Urothelium cell line (cell line): ENCODE results near the gene TRMT6.

Experiments
- DNase-seq: peaks from one replicate; pipeline ENCODE4 v3.0.0; 2011; ENCODE audit warnings: low spot score, mixed read lengths
- FAIRE-seq: peaks from 2 replicates; lab custom pipeline; 2011; peaks lifted over from hg19 to GRCh38; lab: Jason Lieb, UNC

Gene TRMT6

DNA sequence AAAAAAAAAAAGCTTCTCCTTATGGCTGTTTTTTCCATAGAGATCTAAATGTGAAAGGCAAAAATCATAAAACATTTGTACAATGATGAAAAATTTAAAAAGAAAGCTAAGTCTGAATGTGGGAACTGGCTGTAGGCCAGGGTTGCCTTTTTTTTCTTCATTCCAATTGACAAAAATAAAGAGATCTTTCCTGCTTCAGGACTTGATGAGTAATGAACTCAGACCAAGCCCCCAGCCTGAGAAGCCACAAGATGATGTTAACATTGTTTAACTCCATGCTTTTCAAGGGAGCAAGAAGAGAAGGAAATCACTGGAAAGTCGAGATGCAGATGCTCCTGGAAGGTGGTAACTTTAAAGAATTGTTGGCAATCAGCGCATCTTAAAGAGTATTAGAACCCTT lies 41.4 kb downstream of the TRMT6 start:
- no peak for DNase-seq
- FAIRE-seq: no peak

DNA sequence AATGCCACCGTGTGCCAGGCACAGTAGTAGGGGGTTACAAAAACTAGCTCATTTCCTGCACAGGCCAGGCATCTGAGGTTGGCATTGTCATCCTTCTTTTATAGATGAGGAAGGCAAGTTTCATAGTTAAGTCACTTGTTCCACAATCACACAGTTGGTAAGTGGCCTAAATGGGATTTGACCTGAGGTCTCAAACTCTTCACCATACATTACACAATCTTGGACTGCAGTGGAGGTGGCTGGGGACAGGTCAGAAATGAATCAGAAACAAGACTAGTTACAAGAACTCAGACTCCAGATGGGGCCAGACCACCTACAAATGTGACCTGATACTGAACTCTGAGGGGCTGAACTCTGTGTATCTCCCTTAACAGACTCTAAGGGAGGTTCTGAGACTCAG lies 49.4 kb downstream of the TRMT6 start:
- no peak for FAIRE-seq
- DNase-seq: no peak

DNA sequence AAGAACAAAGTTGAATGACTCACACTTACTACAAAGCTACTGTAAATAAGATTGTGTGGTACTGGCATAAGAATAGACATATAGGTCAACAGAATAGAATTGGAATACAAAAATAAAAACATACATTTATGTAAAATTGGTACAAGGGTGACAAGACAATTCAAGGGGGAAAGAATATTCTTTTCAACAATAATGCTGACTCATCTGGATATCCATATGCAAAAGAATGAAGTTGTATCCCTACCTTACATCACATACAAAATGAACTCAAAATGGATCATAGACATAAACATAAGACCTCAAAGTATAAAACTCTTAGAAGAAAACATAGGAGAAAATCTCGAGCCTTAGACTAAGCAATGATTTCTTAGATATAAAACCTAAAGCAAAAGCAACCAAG lies 50.9 kb downstream of the TRMT6 start:
- no peak for FAIRE-seq
- DNase-seq: no peak

DNA sequence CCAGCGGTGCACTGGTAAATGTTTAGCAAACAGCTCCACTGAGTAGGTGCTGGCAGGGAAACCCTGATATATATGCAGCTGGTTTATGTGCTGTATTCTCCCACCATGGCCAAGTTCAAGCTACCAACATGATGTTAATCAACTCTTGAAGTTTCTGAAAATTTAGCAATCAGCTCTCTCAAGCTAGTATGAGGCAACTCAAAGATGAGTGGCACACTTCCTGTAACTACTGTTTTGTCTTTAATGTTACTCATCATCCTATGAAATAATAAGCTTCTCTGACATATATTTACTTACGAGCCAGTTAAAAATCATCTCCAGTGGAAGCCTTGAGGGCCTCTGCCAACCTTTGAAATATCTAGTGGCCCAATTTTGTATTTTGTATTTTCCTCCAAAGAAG lies 54.7 kb downstream of the TRMT6 start:
- no peak for DNase-seq
- FAIRE-seq: no peak

DNA sequence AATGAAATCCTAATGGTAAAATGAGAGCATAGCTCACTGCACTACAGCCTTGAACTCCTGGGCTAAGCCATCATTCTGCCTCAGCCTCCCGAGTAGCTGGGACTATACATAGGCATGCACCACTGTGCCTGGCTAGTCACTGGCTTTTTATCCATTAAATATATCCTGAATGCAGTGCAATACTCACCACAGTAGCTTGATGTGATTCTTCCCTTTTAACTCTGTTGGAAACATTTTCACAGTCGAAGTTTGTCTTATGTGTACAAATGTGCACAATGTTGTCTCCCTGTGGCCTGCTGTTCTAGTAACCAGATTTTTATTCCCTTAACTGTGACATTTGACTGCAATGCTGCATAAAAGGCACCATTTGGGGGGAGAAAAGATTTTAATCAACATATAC lies 56.7 kb downstream of the TRMT6 start:
- DNase-seq (no peak), FAIRE-seq (no peak)

DNA sequence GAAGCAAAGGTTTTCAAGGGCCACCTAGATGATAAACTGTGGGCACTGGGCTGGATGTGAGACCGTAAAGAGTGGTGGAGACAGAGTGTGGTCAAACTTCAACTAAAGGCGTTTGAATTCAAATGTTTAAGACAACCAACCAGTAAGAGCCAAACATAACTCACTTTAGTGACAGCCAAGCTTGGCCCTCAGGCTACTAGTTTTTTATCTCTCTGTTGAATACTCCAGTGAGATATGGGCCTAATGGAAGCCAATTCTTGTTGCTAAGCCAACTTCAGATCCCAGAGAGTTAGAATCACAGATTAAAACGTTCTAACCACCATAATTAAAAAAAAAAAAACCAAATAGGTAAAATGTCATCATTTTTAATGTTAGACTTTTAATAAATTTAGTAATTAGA lies 57.3 kb downstream of the TRMT6 start:
- DNase-seq (no peak), FAIRE-seq (no peak)

DNA sequence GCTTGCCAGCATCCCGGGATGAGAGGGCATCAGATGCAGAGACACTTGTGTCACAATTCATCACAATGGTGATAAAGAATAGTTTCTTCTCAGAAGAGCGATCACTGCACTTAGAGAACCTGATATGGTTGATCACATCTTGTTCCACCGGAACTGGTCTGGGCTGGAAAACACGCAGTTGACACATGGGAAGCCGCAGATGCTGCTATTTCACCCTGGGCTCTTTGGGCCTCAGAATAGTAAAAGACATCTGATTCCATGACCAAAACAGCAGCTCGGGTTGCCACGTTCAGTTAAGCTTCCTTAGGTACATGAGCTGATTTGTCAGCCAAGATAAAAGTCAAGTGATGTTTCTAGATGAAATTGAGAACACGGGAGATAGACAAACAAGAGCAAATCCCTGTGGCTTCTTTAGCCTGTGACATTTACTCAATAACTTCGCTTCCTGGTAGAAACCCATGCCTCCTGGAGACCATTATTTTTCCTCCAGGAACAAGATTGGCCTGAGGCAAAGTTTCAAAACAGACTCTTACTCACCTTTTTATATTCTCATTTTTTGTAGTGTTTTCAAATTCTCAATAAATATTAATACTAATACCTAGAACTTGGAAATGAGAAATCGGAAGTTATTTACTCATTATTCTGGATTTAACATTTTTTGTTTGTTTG lies 59.4 kb downstream of the TRMT6 start:
- no peak for FAIRE-seq

DNA sequence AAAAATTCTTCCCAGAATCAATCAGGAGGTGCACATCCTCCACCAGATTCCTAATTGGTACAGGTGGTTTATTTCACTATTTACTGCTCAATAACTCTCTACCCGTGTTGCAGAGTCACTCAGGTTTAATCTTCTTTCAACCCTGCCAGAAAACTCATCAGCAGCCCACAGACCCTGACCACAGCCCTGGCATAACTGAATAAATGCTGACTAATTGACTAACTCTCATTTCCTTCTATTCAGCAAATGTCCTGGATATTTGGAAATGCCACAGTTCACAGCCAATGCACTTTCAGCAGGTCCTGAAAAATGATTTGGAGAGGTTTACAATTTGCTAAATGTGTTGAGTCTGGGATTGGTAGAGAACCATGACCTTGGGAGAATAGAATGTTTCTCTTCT lies 62.3 kb downstream of the TRMT6 start:
- FAIRE-seq: no peak

More for the DNA sequence above, 59.4 kb downstream of the TRMT6 start:
- DNase-seq: no peak

DNA sequence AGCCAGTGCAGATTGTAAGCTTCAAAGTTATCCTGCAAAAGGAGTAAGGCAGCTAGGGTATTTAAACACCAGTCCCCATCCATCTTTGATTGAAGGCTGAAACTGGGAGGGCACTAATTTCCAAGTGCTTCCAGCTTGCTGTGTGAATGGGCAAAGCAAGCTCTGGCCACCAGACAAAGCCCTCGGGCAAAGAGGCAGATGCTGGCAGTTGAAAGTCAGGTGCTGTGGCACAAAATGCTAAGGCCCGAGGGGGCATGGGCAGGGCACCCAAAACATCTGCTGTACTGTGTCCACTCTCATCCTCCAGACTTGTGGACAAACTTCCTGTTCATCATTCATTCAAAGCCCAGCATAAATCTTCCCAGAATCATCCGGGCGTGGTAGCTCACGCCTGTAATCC lies 62.9 kb downstream of the TRMT6 start:
- DNase-seq (no peak), FAIRE-seq (no peak)

More for the DNA sequence above, 62.3 kb downstream of the TRMT6 start:
- no peak for DNase-seq
